SHP77 treated with DMSO at 0.1 percent for 48 hours (cell line): ENCODE measurements around the gene ABCB7.
"Not testable (repeated sequence)": the region's sequence is repeated elsewhere in the genome, so short reads cannot be mapped to it uniquely, and the experiment has no call there.

Experiments used
- DNase-seq: peaks from one replicate; lab custom pipeline; 2025; lab: John Stamatoyannopoulos, UW

Gene ABCB7

DNA sequence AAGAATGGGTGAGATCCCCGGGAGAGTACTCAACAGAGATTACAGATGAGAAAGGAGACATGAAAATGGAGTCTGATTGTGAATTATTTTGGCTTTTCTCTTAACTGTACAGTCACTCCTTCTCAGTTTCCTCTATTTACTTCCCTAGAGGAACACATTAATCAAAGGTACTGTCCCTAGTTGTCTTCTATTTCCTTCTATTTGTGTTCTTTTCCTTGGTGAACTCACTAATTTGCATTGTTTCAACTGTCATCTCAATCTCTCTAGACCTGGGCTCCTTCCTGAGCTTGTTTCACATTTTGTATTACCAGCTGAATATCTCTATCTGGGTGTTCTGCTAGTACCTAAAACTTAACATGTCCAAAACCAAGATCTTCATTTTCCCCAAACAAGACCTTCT is 59.8 kb downstream of the ABCB7 start:
- DNase-seq, result no peak

DNA sequence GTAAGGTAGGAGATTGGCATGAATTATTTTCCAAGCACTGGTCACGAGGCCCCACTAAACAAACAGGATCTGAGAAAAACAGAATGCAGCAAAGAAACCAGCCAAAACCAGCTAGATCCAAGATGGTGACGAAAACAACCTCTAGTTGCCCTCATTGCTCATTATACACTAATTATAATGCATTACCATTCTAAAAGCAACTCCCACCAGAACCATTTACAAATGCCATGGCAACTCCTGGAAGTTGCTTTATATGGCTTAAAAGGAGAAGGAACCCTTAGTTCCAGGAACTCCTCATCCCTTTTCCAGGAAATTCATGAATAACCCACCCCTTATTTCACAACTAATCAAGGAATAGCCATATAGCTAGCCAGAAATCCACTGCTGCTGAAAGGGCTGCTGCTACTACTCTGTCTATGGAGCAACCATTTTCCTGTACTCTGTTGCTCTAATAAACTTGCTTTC is 69.3 kb downstream of the ABCB7 start:
- no peak for DNase-seq

DNA sequence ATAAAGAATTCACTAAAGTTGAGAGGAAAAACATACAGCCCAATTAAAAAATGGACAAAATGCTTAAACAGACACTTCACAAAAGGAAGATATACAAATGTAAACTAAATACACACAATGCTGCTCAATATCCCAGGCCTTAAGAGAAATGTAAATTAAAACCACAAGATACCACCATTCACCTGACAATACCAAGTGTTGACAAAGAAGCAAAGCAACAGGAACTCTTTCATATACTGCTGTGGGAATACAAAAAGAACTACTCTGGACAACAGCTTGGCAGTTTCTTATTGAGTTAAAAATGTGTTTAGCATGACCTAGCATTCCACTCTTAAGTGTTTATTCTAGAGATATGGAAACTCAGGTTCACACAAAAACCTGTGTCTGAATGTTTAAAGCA is 71.3 kb downstream of the ABCB7 start:
- DNase-seq, result no peak

DNA sequence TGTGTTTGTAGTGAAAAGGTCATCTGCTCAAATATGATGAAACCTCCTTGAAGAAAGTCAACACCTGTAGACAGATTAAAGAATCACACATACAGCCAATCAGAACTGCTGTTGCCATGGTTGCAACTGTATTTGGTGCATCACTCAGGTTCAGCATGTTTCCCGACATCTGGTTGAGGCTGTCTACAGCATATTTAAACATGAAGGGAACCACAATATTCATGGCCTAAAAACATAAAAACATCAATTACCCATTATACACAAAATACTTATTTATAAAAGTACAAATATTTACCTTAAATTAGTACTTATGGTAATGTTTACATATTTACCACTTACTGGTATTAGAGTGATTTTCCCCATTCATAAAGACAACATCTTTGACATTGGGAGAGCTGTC is 79.7 kb downstream of the ABCB7 start:
- no peak for DNase-seq

DNA sequence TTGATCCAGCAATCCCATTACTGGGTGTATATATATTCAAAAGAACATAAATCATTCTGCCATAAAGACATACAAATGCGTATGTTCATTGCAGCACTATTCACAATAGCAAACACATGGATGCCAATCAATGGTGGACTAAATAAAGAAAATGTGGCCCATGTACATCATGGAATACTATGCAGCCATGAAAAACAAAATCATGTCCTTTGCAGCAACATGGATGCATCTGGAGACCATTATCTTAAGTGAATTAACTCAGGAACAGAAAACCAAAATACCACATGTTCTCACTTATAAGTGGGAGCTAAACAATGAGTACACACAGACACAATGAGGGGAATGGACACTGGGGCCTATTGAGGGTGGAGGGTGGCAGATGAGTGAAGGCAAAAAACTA is 81.6 kb downstream of the ABCB7 start:
- DNase-seq, result no peak

DNA sequence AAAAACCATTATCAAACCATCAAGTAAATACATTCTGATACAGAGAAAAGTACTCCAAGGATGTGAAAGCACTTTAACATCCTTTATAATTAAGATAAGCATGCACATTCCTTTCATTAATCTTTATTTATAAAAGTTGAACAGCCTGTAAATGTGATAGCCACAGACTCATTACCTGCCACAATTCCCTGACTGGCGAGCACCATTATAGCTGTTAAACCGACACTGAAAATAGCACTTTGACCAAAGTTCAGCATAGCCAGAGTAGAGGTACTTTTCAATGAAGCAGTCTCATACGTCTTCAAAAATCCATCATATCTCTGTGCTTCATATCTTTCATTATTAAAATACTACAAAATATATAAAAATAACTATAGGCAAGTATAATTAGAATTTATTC is 84.7 kb downstream of the ABCB7 start:
- no peak for DNase-seq

DNA sequence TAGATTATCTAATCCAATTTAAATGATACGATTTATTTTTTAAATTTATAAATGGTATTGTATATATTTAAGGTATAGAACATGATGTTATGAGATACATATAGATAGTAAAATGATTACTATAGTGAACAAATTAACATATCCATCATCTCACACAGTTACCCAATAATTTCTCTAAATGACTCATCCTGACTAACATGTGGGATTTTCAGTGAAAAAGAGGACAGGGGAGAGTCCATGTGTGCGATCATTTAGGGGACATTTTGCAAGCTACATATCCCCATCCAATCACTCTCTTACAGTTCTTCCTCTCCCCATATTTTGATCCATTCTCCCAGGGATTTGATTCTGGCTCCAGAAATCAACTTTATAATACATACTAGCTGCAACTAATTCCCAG is 88.2 kb downstream of the ABCB7 start:
- DNase-seq, result no peak

DNA sequence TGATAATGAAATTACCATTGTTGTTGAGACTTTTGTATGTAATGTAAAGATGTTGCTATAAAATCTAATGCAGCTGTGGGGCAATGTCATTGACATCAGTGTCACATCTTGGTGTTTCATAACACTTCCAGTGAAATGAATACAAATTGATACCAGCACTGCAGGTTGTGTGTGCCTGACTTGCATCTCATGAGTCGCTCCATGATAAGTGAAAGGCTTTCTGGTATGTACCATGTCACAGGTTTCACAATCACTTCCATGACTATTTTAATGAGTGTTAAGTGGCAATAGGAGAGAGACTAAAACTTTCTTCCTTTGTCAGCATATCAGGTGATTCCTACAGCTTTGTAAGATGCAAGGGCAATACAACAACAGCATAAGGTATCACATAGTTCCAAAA is 94.4 kb downstream of the ABCB7 start:
- no peak for DNase-seq

DNA sequence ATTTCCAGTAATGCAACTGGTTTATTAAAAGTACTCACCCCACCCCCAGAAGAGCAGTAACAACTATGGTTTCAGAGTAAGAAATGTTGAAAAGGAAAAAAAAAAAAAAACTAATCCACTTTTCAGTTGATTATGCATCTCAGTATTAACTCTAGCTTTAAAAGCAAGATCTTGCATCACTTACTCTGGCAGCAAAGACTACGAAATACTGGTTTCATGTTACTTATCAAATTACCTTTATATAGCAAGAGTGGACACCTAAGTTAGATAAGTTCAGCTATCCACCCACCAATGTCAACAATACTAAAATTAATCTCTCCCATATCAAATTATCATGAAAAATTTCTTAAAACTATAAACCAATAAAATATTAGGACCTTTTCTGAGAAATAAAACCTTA is 105.0 kb downstream of the ABCB7 start:
- DNase-seq, result no peak

DNA sequence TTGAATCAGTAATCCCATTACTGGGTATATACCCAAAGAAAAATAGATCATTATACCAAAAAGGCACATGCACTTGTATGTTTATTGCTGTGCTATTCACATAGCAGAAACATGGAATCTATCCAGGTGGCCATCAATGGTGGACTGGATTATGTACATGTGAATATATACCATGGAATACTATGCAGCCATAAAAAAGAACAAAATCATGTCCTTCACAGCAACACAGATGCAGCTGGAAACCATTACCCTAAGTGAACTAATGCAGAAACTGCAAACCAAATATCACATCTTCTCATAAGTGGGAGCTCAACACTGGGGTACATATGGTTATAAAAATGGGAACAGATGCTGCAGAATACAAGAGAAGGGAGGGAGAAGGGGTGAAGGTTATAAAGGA is 110.7 kb downstream of the ABCB7 start:
- no peak for DNase-seq

DNA sequence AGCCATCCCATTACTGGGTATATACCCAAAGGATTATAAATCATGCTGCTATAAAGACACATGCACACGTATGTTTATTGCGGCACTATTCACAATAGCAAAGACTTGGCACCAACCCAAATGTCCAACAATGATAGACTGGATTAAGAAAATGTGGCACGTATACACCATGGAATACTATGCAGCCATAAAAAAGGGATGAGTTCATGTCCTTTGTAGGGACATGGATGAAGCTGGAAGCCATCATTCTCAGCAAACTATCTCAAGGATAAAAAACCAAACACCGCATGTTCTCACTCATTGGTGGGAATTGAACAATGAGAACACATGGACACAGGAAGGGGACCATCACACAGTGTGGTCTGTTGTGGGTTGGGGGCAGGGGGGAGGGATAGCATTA is 111.9 kb downstream of the ABCB7 start:
- DNase-seq, result not testable (repeated sequence)

DNA sequence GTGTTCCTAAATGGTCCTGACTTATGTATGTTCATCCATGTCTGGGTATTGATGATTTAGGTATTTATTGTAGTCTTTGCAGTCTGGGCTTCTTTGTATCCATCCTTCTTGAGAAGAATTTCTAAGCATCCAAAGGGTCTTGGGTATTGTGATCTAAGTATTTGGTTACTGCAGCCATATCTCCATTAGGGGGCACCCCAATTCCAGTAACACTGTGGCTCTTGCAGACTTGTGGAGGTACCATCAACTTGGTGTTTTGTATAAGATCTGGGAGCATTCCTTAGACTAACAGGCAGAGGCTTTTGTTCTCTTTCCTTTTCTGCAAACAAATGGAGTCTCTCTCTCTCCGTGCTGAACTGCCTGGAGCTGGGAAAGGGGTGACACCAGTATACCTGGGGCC is 117.2 kb downstream of the ABCB7 start:
- no peak for DNase-seq
